ENCODE measurements around the gene TMTC3. TPM values are rescaled to one million over a fixed set of nuclear protein-coding genes. Genes with fewer than 3 reads are reported as not detected.
A peak's percentile ranks its signal among the peaks of the same experiment; 100 is the strongest.

TMTC3 gene
- polyA plus RNA-seq, 3 donors from 2014 or later: 1.7 to 3.7 (median 1.7) TPM

GRCh38 chr12:88144037-88144436, 1.9 kb downstream of the TMTC3 start:
- Mint-ChIP-seq H3K4me3 (peak overlapping the region in 1 of 5 donors; percentile 62), H3K27ac (peak overlapping the region in 2 of 6 donors; percentile 20 to 55), H3K27me3 (ENCODE audit: low read depth in 3 of 3) (peaks cover 0 to 8% (median 7%) of the 10 kb centered on the region in 3 donors), H3K36me3 (peaks cover 0 to 7% (median 3%) of the 10 kb centered on the region in 3 donors), H3K9me3 (no peaks in the 10 kb centered on the region), H3K4me1 (peaks cover 26 to 36% of the 10 kb centered on the region in 2 donors)
- DNase-seq: no peak

DNA sequence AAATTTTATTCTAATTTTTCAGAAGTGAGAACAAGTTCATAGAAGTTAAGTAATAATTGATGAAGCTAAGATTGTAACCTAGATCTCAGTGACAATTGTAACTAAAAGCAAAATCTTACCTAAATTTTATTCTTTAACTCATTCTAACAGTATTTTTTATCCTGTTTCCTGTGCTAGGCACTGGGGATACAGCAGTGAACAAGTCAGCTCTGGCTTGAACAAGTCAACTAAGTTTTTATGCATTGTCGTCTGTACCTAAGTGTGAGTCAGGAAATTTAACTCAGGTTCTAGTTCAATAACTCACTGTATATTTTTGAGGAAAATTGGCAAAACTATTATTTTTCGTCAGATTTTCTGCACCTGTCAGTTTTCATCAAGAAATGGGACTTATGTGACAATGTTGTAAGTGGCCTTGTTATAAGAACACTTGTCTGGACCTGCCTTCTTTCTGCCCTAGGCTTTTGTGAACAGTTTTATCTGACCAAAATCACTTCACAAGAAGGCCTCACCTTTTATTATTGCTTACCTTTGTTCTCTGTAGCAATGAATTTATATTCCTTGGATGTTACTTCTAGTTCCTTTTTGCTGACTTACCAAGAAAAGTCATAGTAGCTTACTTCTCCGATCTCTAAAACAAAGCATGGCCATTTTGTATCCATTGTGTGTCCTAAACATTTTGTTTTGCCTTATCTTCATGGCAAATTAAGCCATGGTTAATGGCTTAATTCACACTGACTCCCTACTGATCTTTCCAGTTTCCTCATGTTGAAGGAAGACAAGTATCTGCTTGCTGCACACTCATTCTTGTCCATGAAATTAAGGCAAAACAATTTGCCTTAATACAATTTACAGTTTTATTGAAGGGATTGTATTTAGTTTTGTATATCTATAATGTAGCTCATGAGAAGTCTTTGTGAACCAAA, 2.7 kb downstream of the TMTC3 start:
- DNase-seq: no peak
- peaks cover 0 to 8% (median 7%) of the 10 kb centered on the region in 3 donors for H3K27me3 Mint-ChIP-seq (ENCODE audit: low read depth in 3 of 3)
- peak overlapping the region in 1 of 5 donors; percentile 62 for H3K4me3 Mint-ChIP-seq
- peaks cover 26 to 36% of the 10 kb centered on the region in 2 donors for H3K4me1 Mint-ChIP-seq
- H3K36me3 Mint-ChIP-seq: peaks cover 0 to 7% (median 3%) of the 10 kb centered on the region in 3 donors
- no peaks in the 10 kb centered on the region for H3K9me3 Mint-ChIP-seq
- H3K27ac Mint-ChIP-seq: peak overlapping the region in 2 of 6 donors; percentile 22 to 55

GRCh38 chr12:88145567-88146505, 3.7 kb downstream of the TMTC3 start:
- Mint-ChIP-seq H3K36me3 (peaks cover 0 to 3% (median 0%) of the 10 kb centered on the region in 3 donors), H3K27ac (peak overlapping the region in 2 of 6 donors; percentile 1 to 26), H3K4me3 (no peak overlapping the region), H3K9me3 (no peaks in the 10 kb centered on the region), H3K4me1 (peaks cover 26 to 36% of the 10 kb centered on the region in 2 donors), H3K27me3 (ENCODE audit: low read depth in 3 of 3) (peaks cover 0 to 8% (median 7%) of the 10 kb centered on the region in 3 donors)
- no peak for DNase-seq

DNA sequence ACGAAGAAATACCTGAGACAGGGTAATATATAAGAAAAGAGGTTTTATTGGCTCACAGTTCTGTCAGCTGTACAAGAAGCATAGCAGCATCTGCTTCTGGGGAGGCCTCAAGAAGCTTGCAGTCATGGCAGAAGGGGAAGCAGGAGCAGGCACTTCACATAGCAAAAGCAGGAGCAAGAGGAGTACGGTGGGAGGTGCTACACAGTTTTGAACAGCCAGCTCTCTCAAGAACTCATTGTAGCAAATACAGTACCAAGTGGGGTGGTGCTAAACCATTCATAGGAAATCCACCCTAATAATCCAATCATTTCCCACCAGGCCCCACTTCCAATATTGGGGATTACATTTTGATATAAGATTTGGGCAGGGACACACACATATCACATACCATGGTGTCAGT, 8.0 kb downstream of the TMTC3 start:
- no peak for DNase-seq
- Mint-ChIP-seq H3K27me3 (ENCODE audit: low read depth in 3 of 3) (no peaks in the 10 kb centered on the region), H3K36me3 (peaks cover 0 to 6% (median 6%) of the 10 kb centered on the region in 3 donors), H3K9me3 (no peaks in the 10 kb centered on the region), H3K27ac (no peak overlapping the region), H3K4me1 (peaks cover 0 to under 1% of the 10 kb centered on the region in 2 donors), H3K4me3 (no peak overlapping the region)

DNA sequence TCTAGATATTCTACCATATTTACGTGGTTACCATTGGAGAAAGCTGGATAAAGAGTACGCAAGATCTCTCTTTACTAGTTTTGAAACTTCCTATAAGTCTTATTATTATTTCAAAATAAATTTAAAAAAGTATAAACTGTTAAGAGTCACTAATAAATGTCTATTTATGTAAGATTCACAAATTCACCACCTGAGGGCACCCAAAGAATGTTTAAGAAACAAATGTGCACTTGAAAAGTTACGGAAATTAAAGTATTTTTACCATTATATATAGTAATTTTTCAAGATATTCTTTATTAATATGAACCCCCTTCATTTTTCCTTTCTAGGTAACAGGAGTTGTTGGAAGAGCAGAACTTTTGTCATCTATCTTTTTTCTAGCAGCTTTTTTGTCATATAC, 11.9 kb downstream of the TMTC3 start:
- H3K4me3 Mint-ChIP-seq: no peak overlapping the region
- no peaks in the 10 kb centered on the region for H3K9me3 Mint-ChIP-seq
- H3K27ac Mint-ChIP-seq: no peak overlapping the region
- DNase-seq: no peak
- peaks cover 4 to 13% (median 6%) of the 10 kb centered on the region in 3 donors for H3K36me3 Mint-ChIP-seq
- no peaks in the 10 kb centered on the region for H3K27me3 Mint-ChIP-seq (ENCODE audit: low read depth in 3 of 3)
- H3K4me1 Mint-ChIP-seq: no peaks in the 10 kb centered on the region

DNA sequence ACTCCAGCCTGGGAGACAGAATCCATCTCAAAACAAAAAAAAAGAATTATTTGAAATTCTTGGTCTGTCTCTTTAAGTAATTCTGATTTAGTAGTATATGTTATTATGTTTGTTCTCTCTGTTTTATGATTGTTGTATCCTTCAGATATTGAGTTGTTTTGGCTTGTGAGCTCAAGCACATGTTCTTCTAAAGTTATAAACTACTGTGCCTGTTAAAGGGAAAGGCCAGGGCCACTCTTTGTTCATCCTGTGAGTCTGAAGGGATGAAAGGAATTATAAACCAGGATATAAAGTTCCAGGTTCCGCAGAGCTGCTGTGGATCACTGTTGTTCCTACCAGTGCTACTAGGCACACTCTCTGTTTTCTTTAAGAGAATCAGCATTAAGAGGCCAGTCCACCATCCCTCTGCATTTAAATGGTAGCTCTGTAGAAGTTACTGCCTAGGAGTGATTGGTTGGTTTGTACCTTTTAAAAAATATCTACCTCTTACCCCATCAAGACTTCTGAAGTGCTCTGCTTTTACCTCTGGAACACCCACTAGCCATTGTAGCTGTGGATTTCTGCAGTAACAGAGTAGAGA, 14.1 kb downstream of the TMTC3 start:
- Mint-ChIP-seq H3K36me3 (peaks cover 4 to 13% (median 9%) of the 10 kb centered on the region in 3 donors), H3K27ac (no peak overlapping the region), H3K4me1 (no peaks in the 10 kb centered on the region), H3K27me3 (ENCODE audit: low read depth in 3 of 3) (no peaks in the 10 kb centered on the region), H3K9me3 (no peaks in the 10 kb centered on the region), H3K4me3 (no peak overlapping the region)
- DNase-seq: no peak

GRCh38 chr12:88163371-88163770, 21.3 kb downstream of the TMTC3 start:
- no peak overlapping the region for H3K4me3 Mint-ChIP-seq
- no peaks in the 10 kb centered on the region for H3K27me3 Mint-ChIP-seq (ENCODE audit: low read depth in 3 of 3)
- no peaks in the 10 kb centered on the region for H3K4me1 Mint-ChIP-seq
- peaks cover 30 to 41% (median 32%) of the 10 kb centered on the region in 3 donors for H3K36me3 Mint-ChIP-seq
- no peak for DNase-seq
- no peak overlapping the region for H3K27ac Mint-ChIP-seq
- H3K9me3 Mint-ChIP-seq: no peaks in the 10 kb centered on the region

DNA sequence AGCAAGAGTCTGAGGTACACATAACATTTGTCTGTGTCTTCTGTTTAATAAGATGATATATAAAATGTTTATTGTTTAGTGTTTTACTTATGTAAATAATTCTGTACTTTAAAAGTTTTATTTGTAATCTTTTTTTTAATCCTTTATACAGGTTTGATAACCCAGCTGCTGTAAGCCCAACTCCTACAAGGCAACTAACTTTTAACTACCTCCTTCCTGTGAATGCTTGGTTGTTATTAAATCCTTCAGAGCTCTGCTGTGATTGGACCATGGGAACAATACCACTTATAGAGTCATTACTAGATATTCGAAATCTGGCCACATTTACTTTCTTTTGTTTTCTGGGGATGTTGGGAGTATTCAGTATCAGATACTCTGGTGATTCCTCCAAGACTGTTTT, 24.1 kb downstream of the TMTC3 start:
- Mint-ChIP-seq H3K27me3 (ENCODE audit: low read depth in 3 of 3) (peaks cover 0 to 2% (median 0%) of the 10 kb centered on the region in 3 donors), H3K4me1 (no peaks in the 10 kb centered on the region), H3K36me3 (peaks cover 33 to 56% (median 40%) of the 10 kb centered on the region in 3 donors), H3K4me3 (no peak overlapping the region), H3K9me3 (no peaks in the 10 kb centered on the region), H3K27ac (no peak overlapping the region)
- DNase-seq: no peak

GRCh38 chr12:88167384-88167783, 25.3 kb downstream of the TMTC3 start:
- Mint-ChIP-seq H3K27ac (no peak overlapping the region), H3K36me3 (peaks cover 29 to 52% (median 43%) of the 10 kb centered on the region in 3 donors), H3K4me3 (no peak overlapping the region), H3K27me3 (ENCODE audit: low read depth in 3 of 3) (peaks cover 0 to 2% (median 0%) of the 10 kb centered on the region in 3 donors), H3K9me3 (no peaks in the 10 kb centered on the region), H3K4me1 (no peaks in the 10 kb centered on the region)
- no peak for DNase-seq

- Mint-ChIP-seq H3K4me1 (no peaks in the 10 kb centered on the region), H3K9me3 (no peaks in the 10 kb centered on the region), H3K4me3 (no peak overlapping the region), H3K27ac (no peak overlapping the region), H3K27me3 (ENCODE audit: low read depth in 3 of 3) (peaks cover 0 to 2% (median 0%) of the 10 kb centered on the region in 3 donors), H3K36me3 (peaks cover 29 to 59% (median 43%) of the 10 kb centered on the region in 3 donors)
- no peak for DNase-seq
Observed at GRCh38 chr12:88172844-88173407, 30.8 kb downstream of the TMTC3 start.

- H3K27me3 Mint-ChIP-seq (ENCODE audit: low read depth in 3 of 3): no peaks in the 10 kb centered on the region
- H3K9me3 Mint-ChIP-seq: no peaks in the 10 kb centered on the region
- DNase-seq: no peak
- peaks cover 35 to 63% (median 40%) of the 10 kb centered on the region in 3 donors for H3K36me3 Mint-ChIP-seq
- H3K4me1 Mint-ChIP-seq: no peaks in the 10 kb centered on the region
- H3K4me3 Mint-ChIP-seq: no peak overlapping the region
- H3K27ac Mint-ChIP-seq: no peak overlapping the region
Observed at GRCh38 chr12:88175544-88175943, 33.4 kb downstream of the TMTC3 start.

DNA sequence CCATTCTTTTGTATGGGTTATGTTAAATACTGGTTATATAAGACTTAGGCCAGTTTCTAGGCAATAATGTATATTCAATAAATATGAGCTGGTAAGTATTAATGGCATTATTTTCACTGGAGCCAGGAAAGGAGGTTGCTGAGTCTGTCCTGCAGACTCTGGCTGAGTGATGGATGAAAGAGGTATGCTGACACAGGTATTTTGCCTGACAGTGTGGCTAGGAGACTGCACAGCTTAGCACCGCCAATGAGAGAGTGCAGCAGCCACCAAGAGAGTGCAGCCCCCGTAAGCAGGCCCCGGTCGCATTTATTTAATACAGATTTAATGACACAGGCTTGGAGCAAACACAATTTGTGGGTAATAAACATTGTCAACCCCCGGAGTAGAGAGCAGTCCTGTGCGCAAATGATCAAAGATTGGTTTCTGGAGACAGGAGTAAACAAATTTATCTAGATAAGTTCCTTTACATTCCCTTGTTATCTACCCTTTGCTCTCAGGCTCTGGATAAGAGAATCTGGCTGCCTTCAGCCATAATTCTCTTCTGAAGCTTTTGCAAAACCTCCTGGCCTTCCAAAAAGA, 37.4 kb downstream of the TMTC3 start:
- Mint-ChIP-seq H3K27ac (no peak overlapping the region), H3K4me3 (no peak overlapping the region), H3K36me3 (peaks cover 26 to 71% (median 34%) of the 10 kb centered on the region in 3 donors), H3K4me1 (no peaks in the 10 kb centered on the region), H3K9me3 (peaks cover 0 to 2% (median 0%) of the 10 kb centered on the region in 6 donors), H3K27me3 (ENCODE audit: low read depth in 3 of 3) (no peaks in the 10 kb centered on the region)
- no peak for DNase-seq

GRCh38 chr12:88181881-88182280, 39.8 kb downstream of the TMTC3 start:
- peaks cover 20 to 63% (median 29%) of the 10 kb centered on the region in 3 donors for H3K36me3 Mint-ChIP-seq

More at GRCh38 chr12:88181881-88182280, 39.8 kb downstream of the TMTC3 start:
- no peaks in the 10 kb centered on the region for H3K4me1 Mint-ChIP-seq
- no peaks in the 10 kb centered on the region for H3K27me3 Mint-ChIP-seq (ENCODE audit: low read depth in 3 of 3)
- DNase-seq: no peak
- H3K27ac Mint-ChIP-seq: no peak overlapping the region
- peaks cover 0 to 2% (median 0%) of the 10 kb centered on the region in 6 donors for H3K9me3 Mint-ChIP-seq
- H3K4me3 Mint-ChIP-seq: no peak overlapping the region

Measured in immature natural killer cell (primary cell).